Left colon (tissue), 2 donors: ENCODE results near the gene TPPP3. TPM values are rescaled to one million over a fixed set of nuclear protein-coding genes. Genes with fewer than 3 reads are reported as not detected.
"Not testable (repeated sequence)": the region's sequence is repeated elsewhere in the genome, so short reads cannot be mapped to it uniquely, and the experiment has no call there.

ENCODE experiments used
- ATAC-seq: fragments of 200-7000 bp; cut with Tn5 transposase; one replicate; pipeline ENCODE4 v1.9.1; 2020; ENCODE audit warnings: mild to moderate bottlenecking, moderate library complexity
- DNase-seq, 2 donors: peaks; one replicate each; pipeline ENCODE4 v3.0.0-alpha.2; 2020
- intact Hi-C, 2 donors: fragments of 100-400 bp; cut with DNase I in 1 of 2; cut with micrococcal nuclease in 1 of 2; formaldehyde crosslinking; loops; one replicate each; pipeline versions ENCODE4 v1.11.2 to v1.14.0; 2022; cut with DNase I, micrococcal nuclease
- total RNA-seq, 2 donors: library from RNA; stranded (reverse); fragmentation: NEBNext Ultra II Directional; extraction: Animal tissue kit (Norgen Biotek cat#: 25700); gene quantifications; one replicate each; pipeline ENCODE4 v1.2.1, GENCODE V29; 2021
- donor health status: DM: no; HTN: no; CAD: no.
- donor health status: DM: yes; HTN: yes; CAD: no.

TPPP3 gene
- total RNA-seq, 2 donors from 2014 or later, result 4.1 to 8.3 TPM

GRCh38 chr16:67394155-67395104 lies 1.1 kb upstream of the TPPP3 start:
- DNase-seq, result no peak
- intact Hi-C loops, result no loop called here
- ATAC-seq, result no peak

GRCh38 chr16:67393788-67394154 lies 473 bp upstream of the TPPP3 start:
- ATAC-seq (no peak), DNase-seq (no peak)
- intact Hi-C loops, result no loop called here

- intact Hi-C loops, result no loop called here
- DNase-seq (no peak), ATAC-seq (no peak)
Measured at GRCh38 chr16:67392301-67393059, 818 bp downstream of the TPPP3 start.

GRCh38 chr16:67391424-67392300 lies 1.6 kb downstream of the TPPP3 start:
- ATAC-seq (no peak), DNase-seq (peak in 1 of 2 donors; percentile 30)
- intact Hi-C loops, result no loop called here

GRCh38 chr16:67390816-67391423 lies 2.4 kb downstream of the TPPP3 start:
- intact Hi-C loops, result no loop called here
- no peak for ATAC-seq

GRCh38 chr16:67389911-67390815 lies 3.1 kb downstream of the TPPP3 start:
- DNase-seq (peak in 1 of 2 donors; percentile 41), ATAC-seq (no peak)
- intact Hi-C loops, result no loop called here

More at GRCh38 chr16:67390816-67391423, 2.4 kb downstream of the TPPP3 start:
- no peak for DNase-seq

GRCh38 chr16:67388591-67388990 lies 4.7 kb downstream of the TPPP3 start:
- no peak for ATAC-seq
- intact Hi-C loops, result no loop called here

GRCh38 chr16:67388191-67388590 lies 5.1 kb downstream of the TPPP3 start:
- ATAC-seq (no peak), DNase-seq (no peak)
- intact Hi-C loops, result no loop called here

More at GRCh38 chr16:67388591-67388990, 4.7 kb downstream of the TPPP3 start:
- no peak for DNase-seq

- DNase-seq (no peak), ATAC-seq (no peak)
- intact Hi-C loops, result no loop called here
Measured at GRCh38 chr16:67387479-67388079, 5.7 kb downstream of the TPPP3 start.

GRCh38 chr16:67386861-67387455 lies 6.3 kb downstream of the TPPP3 start:
- DNase-seq (no peak), ATAC-seq (no peak)
- intact Hi-C loops, result no loop called here

GRCh38 chr16:67384778-67385510 lies 8.4 kb downstream of the TPPP3 start:
- no peak for DNase-seq
- intact Hi-C loops, result no loop called here
- no peak for ATAC-seq

- DNase-seq (no peak), ATAC-seq (no peak)
- intact Hi-C loops, result no loop called here
Measured at GRCh38 chr16:67383284-67383683, 10.0 kb downstream of the TPPP3 start.

- intact Hi-C loops, result no loop called here
- DNase-seq (no peak), ATAC-seq (no peak)
Measured at GRCh38 chr16:67378642-67379041, 14.7 kb downstream of the TPPP3 start.

GRCh38 chr16:67376012-67376411 lies 17.3 kb downstream of the TPPP3 start:
- ATAC-seq, DNase-seq, intact Hi-C loops: not testable (repeated sequence)

GRCh38 chr16:67372664-67373063 lies 20.6 kb downstream of the TPPP3 start:
- DNase-seq, result no peak
- intact Hi-C loops, result no loop called here
- ATAC-seq, result no peak

- DNase-seq (no peak), ATAC-seq (peak; percentile 99)
- intact Hi-C loops, result no loop called here
Measured at GRCh38 chr16:67370661-67371060, 22.6 kb downstream of the TPPP3 start.
